Measurements from ENCODE around the gene TRAF4. TPM values are rescaled to one million over a fixed set of nuclear protein-coding genes. Genes with fewer than 3 reads are reported as not detected.

Gene TRAF4
- total and polyA plus RNA-seq, 10 of the 15 experiments (the other 5 are each of a cell fraction or from before 2014, with no cell fraction given), result 3.7 to 197 (median 66.4) TPM

- ChIA-PET RAD21 (ENCODE audit: unreplicated experiment) (no interaction called here), POLR2A (interaction anchor here (0.7 kb wide), 1 partner anchor 11 kb away, joined by 3 read pairs; no protein-coding TSS in a partner anchor), SMC1A (ENCODE audit: uncharacterized antibody, unreplicated experiment) (interaction anchor here (1.4 kb wide), 1 partner anchor 12 kb away, joined by 4 read pairs; no protein-coding TSS in a partner anchor), CTCF (interaction anchor here (1.5 kb wide), 1 partner anchor 128 kb away, joined by 3 read pairs; the partner anchor contains the start of gene ALDOC)
- Histone ChIP-seq H3K9me3 (replicated peaks; ENCODE audit: control insufficient read depth, insufficient read depth, low read length) (no peaks in the 10 kb centered on the region), H3K4me3 (no peak overlapping the region), H3K27me3 (replicated peaks in 1 of 2; ENCODE audit: control insufficient read depth in 2 of 2, insufficient read depth in 2 of 2, low read length in 1 of 2) (no peaks in the 10 kb centered on the region), H3K9ac (ENCODE audit: control insufficient read depth, insufficient read depth, low read length) (no peak overlapping the region), H4K20me1 (ENCODE audit: control insufficient read depth, insufficient read depth) (no peaks in the 10 kb centered on the region), H3K4me1 (ENCODE audit: control insufficient read depth, insufficient read depth, low read length) (no peaks in the 10 kb centered on the region), H3K4me2 (ENCODE audit: control insufficient read depth, insufficient read depth) (no peak overlapping the region), H3K79me2 (ENCODE audit: control insufficient read depth, insufficient read depth, low read length) (no peaks in the 10 kb centered on the region), H2AFZ (ENCODE audit: control insufficient read depth, low read depth, low read length) (no peak overlapping the region), H3K36me3 (ENCODE audit: control insufficient read depth in 2 of 2, insufficient read depth in 2 of 2, low read length in 1 of 2) (peaks cover 10 to 27% of the 10 kb centered on the region in 2 experiments; a peak in 3 of 4 replicates), H3K27ac (ENCODE audit: control insufficient read depth, insufficient read depth) (no peak overlapping the region)
- intact Hi-C loops (cut with micrococcal nuclease; ENCODE audit: unreplicated experiment) (no loop called here), in situ Hi-C loops (cut with MboI) (no loop called here)
- DNase-seq (ENCODE audit: low read depth, low spot score) (no peak), FAIRE-seq (no peak), ATAC-seq (no peak)
- no TSS peak for BruUV-seq (replicated peaks)
- TF ChIP-seq JUND (IDR thresholded peaks at IDR 0.05; ENCODE audit: low read depth, low read length) (no peak), HDAC2 (IDR thresholded peaks at IDR 0.05) (no peak), ZNF592 (IDR thresholded peaks at IDR 0.05) (no peak), BACH1 (IDR thresholded peaks at IDR 0.05; ENCODE audit: borderline replicate concordance) (no peak)
- 72% methylated on average over 5 of the region's 5 CpGs for WGBS (ENCODE audit: insufficient coverage, insufficient replicate concordance, low lambda C conversion rate, missing lambda C conversion rate)
Observed at GRCh38 chr17:28705074-28705659, 38.6 kb upstream of the TRAF4 start.
